GM18498 (cell line): ENCODE results near the gene SORBS2.
"Not testable (repeated sequence)": the region's sequence is repeated elsewhere in the genome, so short reads cannot be mapped to it uniquely, and the experiment has no call there.

ENCODE experiments used
- ATAC-seq: cut with Tn5 transposase; IDR thresholded peaks from one replicate; pipeline ENCODE4 v1.9.1; 2021; ENCODE audit warnings: mild to moderate bottlenecking, moderate library complexity; ENCODE audit not compliant: unreplicated experiment

SORBS2 gene

DNA sequence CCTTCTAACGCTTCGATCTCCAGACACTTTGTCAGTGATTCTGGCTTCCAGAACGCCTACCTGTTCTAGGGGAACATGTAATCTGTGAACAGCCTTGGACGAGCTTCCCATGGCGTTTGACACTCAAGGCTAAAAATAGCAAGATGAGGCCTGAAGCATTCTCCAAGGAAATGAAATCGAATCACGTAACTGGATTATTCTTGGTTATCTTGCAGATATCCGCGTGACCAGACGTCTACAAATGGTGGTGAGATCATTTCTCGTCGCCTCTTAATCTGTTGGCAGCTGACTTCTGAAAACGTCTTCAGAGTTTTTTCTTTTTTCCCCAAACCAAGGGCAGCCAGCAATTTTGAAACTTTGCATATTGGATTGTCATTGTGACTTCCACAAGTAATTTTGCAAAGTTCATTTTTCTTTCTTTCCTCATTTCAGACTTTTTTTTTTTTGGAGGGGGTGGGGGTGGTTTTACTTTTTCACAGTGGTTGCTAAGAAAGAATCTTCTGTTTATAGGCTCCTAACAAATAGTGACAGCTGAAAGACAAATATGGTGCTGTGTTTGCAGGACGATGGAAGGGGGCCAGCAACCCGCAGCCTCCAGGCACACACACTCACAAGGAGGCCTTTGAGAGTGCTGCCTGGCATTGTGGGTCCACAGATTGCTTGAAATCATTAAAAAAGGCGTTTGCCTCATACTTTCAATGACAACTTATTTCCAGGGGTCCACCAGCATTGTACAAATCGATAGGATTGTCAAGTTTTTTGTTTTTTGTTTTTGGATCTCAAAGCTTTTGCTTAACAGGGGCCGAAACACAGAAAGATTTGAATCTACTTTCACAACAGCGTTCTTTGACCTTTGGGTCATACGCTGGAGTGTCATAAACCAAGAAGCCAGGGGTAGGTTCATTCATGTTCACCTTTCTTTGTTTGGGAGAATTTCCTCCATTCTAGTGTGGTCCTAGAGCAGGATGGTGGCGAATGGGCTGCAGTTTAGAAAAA, 244.3 kb downstream of the SORBS2 start:
- no peak for ATAC-seq

DNA sequence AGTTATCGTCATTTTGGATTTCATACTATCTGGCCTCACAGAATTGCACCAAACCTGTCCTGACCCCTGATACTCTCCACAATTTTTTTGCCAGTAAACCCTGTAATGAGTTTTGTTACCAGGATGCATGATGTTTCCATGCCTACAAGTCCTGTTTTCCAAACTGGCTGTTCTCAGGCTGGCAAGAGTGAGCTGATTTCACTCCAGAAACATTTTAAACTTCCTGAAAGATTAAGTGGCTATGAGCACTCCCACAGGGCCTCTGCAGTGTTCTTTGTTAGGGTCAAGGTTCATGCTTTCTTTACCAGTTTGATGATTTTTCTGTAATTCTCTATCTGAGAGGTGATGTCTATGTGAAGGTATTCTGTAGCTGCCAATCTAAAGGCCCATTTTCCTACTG, 245.0 kb downstream of the SORBS2 start:
- ATAC-seq, result no peak

DNA sequence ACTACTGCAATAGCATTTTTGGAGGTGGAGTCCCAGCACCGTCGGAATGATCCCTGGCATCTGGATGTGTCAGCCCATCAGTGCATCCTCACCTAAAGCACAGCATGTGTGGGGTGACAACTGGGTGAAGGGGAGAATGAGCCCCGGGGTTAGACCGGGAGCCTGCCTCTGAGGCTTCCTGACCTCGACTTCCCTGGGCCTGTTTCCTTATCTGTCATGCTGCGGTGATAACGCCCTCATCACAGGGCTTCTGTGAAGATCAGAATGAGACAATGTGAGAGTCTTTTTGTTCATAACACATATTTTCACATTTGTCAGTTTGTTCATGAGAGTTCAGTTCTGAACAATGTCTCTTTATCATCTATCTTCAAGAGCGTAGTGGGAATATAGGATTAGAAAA, 245.6 kb downstream of the SORBS2 start:
- ATAC-seq, result no peak

DNA sequence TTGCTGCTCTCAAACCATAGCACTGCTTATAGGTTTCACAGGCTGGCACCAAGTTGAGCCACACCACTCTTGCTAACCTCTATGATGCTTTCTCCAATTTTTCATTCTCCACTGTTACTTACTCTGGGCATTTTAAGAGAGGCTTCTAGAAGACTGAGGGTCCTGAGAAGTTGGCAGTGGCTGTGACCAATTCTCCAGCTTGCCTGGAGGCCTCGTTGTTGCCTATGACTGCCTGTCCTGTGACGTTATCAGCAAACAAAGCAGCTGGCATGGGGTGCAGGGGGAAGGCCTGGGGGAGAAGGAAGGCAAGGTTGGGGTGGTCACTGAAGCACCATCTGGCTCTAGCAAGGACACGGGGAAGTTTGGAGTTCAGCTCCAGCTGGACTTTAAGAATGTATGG, 246.3 kb downstream of the SORBS2 start:
- ATAC-seq, result no peak

DNA sequence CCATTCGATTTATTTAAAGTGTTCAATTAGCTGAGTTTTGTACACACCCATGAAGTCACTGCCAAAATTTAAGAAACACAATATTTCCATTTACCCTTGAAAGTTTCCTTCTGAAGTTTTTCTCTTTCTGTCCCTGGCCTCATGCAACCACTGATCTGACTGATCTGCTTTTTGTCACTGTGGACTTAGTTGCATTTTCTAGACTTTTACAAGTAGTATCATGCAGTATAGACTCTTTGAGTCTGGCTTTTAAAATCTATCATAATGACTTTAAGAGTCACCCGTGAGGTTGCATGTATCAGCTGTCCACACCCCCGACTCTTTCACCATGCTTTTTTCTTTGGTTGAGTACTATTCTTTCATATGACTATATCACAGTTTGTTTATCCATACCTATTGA, 247.6 kb downstream of the SORBS2 start:
- ATAC-seq, result no peak

DNA sequence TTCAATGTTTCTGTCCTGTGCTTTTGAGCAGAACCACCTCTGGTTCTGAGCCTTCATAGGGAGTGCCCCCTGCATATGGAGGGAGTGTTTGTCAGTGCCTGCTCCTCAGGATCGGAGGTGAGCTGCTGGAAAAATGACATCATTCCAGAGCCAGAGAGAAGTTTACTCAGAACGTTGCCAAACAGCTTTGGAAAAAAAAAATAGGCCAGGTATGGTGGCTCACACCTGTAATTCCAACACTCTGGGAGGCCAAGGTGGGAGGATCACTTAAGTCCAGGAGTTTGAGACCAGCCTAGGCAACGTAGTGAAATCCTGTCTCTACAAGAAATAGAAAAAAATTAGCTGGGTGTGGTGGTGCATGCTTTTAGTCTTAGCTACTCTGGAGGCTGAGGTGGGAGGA, 249.5 kb downstream of the SORBS2 start:
- ATAC-seq, result no peak

DNA sequence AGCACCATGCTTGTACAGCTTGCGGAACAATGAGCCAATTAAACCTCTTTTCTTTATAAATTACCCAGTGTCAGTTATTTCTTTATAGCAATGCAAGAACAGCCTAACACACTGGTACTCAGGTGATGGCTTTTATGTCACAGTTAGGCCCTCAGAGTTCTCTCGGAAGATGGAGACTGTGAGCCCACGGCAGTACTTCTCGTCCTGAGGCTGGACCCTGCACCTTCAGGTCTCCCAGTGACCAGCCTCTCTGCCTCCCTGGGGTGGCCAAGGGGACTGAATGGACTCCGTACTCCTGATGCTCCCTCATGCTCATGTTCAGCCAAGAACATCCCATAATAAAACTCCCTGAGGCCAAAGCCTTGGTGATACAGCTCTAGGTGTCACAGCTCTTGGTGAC, 251.7 kb downstream of the SORBS2 start:
- ATAC-seq, result no peak

DNA sequence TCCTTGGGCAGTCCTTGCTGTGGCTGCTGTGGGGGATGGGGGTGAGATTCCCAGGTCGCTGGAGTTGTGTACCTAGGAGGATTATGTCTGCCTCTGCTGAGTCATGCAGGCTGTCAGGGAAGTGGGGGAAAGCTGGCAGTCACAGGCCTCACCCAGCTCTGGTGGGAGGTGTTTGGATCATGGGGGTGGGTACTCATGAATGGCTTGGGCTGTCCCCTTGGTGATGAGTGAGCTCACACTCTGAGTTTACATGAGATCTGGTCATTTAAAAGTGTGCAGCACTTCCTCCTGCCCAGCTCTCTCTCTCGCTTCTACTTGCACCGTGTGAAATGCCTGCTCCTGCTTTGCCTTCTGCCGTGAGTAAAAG, 252.1 kb downstream of the SORBS2 start:
- no peak for ATAC-seq

DNA sequence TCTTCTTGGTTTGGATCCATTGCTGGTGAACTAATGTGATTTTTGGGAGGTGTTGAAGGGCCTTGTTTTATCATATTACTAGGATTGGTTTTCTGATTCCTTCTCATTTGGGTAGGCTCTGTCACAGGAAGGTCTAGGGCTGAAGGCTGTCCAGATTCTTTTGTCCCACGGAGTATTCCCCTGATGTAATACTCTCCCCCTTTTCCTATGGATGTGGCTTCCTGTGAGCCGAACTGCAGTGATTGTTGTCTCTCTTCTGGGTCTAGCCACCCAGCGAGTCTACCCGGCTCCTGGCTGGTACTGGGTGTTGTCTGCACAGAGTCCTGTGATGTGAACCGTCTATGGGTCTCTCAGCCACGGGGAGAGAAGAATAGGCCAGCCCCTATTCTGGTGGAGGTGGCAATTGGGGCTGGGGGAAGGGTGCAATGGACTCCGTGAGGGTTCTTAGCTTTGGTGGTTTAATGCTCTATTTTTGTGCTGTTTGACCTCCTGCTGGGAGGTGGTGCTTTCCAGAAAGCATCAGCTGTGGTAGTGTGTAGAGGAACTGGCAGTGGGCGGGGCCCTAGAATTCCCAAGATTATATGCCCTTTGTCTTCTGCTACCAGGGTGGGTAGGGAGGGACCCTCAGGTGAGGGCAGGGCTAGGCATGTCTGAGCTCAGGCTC, 252.6 kb downstream of the SORBS2 start:
- ATAC-seq, result not testable (repeated sequence)

DNA sequence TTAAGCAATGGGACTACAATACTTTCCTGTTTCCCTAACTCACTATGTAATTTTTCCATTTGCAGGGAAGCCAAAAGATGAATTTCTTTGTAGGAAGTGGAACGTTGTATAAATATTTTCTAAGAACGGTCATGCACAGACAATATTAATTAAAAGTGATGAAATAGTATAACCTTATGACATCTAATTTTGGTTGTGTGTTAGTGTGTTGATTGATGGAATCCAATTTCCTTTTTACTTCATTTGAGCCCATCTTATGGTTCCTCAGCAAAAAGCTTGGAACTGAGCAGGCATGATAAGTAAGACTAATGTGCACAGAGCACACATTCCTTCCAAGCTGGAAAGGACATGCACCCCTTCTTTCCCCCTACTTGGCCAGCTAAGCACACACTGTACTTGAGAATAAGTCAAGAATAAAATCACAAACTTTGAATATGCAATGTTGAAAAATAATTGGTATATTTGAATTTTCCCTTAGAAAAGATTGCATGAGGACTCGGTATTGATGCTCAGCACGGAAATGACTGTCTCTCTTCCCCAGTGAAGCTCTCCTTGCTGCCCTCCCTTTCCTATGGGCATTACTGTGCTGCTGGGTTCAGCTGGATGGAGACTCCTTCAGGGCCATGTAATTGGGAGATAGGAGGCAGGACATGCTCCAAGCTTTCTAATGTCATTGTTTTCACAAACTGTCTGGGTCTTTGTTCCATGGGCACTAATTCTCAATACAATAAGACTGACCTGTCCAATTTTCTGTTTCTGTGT, 257.4 kb downstream of the SORBS2 start:
- no peak for ATAC-seq

DNA sequence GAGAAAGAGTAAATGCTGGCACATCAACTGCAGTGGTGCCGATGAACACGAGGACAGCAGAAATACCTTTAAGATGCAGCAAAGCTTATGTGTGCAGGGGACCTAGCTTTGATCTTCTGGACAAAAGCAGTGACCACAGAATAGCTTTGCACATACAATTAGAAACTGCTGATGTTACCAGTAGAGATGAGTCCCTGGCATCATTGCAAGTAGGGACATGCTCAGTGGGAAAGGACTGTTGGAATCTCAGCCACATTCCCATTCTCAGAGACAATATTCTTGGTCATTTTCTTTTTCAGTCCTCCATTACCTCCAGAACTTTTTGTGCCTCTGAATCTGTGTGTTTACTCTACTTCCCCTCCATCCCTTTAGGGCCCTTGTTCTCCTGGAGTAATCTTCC, 259.7 kb downstream of the SORBS2 start:
- no peak for ATAC-seq

DNA sequence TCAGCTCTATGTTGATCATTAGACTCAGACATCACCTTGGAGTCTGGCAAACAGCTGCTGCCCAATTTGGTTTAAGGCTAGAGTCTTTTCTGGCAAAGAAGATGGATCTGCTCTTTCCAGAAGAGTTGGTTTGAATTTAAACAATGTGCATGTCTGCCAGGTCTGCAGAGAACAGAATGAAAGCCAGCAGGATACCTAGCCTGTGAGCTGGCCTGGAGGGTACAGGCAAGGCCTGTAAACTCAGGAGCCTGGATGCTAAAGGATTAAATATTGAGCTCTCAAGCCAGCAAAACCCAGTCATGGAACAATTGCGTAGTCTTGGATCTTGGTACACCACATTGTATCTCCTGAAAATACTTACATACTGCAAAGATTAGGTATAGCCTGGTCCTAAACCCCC, 261.1 kb downstream of the SORBS2 start:
- ATAC-seq, result no peak

DNA sequence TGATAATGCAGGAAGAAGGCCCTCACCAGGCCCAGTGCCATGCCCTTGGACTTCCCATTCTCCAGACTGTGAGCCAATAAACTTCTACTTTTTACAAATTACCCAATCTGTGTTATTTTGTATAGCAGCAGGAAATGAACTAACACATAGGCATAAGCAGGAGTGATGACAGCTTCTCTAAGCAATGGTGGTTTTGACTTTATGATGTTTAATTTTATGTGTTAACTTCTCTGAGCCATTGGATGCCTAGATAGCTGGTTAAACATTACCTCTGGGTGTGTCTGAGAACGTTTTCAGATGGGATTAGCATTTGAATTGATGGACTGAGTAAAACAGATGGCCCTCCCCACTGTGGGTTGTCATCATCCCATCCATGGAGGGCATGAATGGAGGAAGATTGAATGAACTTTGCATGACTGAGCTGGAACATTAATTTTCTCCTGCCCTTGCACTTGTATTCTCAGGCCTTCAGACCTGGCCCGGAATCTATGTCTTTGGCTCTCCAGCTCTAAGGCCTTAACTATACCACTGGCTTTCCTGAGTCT, 262.8 kb downstream of the SORBS2 start:
- ATAC-seq, result no peak

DNA sequence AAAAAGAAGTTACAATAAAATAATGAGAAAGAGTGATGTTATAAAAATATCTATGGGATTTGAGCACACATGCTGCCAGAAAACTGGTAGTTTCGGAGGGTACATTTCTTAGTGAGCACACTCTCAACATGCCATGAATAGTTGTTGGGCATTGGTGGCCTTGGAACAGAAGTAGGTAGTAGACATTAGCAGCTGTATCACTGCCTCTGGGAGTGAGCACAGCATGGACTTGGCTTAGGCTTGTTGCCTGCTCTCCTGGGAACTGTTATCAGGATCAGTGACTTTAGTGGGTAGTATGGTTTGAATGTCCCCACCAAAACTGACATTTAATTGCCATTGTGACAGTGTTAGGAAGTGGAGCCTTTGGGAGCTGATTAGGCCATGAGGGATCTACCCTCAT, 263.4 kb downstream of the SORBS2 start:
- no peak for ATAC-seq

DNA sequence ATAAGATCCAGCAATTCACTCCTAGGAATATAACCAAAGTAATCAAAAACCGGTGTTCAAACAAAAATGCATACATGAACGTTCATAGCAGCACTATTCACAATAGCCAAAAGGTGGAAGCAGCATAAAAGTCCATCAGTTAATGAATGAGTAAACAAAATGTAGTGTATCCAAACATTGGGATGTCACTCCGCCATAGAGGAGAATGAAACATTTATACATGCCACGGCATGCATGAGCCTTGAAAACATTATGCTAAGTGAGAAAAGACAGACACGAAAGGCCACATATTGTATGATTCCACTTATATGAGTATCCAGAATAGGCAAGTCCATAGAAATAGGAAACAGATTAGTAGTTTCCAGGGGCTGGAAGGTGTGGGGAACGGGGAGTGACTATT, 265.7 kb downstream of the SORBS2 start:
- no peak for ATAC-seq

DNA sequence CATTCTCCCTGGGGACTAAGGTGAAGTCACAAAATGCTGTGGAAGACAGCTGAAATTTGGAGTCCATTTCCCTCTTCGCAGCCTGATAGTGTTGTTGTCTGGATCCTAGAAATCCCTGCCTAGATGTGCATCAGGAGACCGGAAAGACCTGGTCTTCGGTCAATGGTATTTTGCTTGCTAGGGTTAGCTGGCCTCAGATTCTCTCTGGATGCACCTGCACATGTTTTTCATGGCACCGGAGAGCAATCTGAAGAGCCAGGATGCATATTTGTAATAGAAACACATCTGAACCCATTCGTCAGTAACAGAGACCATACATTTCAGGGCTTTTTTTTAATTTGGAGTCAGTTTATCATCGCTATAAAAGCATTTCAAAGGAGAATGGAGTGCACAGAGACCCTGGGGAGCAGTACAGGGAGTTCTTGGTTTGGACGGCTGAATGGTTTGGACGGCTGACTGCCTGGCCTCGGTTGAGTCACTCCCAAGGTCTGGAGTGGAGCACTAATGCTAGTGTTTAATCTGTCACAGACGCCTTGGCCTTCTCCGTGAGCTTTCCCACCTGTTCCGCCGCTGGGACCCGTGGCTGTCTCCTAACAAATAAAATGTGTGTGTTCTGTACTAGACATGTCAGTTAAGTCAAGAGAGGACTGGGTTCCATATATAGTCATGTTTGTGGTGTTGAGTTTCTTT, 269.2 kb downstream of the SORBS2 start:
- ATAC-seq, result no peak

DNA sequence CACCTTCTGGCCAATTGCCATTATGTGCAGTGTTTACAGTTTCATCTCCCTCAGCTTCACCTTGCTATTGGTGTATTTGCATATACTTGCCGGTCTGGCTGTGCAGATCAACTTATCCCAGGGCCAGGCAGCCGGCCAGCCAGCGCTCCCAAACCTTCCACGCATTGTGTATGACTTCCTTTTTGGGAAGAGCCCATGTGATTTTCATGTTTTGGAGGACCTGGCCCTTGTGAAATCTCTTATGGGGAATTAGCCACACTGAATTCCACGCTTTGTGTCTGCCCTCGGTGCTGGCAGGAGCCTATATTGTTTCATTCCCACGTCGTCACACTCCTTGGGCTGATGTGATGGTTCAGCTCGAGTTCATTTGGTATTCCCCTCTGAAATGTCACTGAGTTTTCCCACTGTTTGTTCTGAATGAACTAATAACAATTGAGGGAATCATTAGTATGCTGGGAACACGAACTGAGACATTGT, 270.7 kb downstream of the SORBS2 start:
- no peak for ATAC-seq

DNA sequence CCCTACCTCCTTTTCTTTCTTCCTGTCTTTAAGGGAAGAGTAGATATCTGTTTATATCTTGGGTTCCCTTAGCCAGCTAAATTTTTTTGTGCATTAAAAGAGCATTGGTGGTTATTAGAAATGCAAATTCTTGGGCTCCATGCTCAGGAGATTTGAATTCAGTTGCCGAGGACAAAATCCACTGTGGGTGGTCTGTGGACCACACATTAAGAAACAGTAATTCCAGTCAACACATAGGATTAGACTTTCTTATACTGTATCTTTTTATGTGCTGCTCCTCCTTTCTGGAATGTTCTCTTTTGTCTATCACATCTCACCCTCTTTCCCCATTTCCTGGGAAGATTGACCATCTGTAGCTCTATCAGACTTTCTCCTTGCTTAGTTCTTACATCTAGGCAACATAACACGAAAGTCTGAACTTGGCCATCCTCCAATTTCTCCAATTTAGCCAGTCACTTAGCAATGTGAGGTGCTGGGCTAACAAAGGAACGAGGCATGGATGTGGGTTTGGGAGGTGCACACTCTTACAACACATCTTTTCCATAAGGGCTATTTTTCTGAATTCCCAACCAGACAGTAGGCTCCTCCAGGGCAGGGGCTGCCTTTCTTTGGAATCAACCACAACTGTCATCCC, 271.4 kb downstream of the SORBS2 start:
- no peak for ATAC-seq

DNA sequence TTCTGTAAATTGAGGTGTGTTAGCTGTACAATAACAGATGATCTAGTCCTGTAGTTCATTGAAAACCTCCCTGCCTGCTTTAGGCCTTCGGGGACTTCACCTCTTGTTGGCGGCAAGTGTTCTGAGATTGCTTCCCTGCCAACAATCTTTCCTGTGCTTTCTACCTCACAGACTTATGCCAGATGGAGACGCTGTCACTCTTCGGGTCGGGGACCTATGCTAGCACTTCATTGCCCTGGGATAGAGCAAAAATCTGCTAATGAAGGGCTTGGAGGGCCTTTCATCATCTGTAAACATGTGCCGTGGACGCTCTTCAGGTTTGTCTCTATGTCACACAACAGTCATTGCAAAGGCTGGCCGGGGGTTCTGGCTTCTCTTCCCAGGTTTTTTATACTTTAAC, 272.0 kb downstream of the SORBS2 start:
- ATAC-seq, result no peak

DNA sequence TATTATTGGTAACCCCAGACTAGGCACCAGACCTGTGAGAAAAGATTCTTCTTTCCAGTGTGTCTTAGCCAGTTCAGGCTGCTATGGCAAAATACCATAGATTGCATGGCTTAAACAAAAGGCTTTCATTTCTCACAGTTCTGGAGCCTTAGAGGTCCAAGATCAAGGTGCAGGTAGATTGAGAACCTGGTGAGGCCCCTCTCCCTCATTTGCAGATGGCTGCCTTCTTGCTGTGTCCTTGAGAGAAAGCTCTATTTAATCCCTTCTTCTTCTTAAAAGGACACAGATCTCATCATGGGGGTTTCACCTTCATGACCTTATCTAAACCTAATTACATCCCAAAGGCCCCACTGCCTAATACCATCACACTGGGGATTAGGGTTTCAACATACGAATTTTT, 273.2 kb downstream of the SORBS2 start:
- ATAC-seq, result no peak
